ENCODE measurements around the gene DHRS12.

DNA sequence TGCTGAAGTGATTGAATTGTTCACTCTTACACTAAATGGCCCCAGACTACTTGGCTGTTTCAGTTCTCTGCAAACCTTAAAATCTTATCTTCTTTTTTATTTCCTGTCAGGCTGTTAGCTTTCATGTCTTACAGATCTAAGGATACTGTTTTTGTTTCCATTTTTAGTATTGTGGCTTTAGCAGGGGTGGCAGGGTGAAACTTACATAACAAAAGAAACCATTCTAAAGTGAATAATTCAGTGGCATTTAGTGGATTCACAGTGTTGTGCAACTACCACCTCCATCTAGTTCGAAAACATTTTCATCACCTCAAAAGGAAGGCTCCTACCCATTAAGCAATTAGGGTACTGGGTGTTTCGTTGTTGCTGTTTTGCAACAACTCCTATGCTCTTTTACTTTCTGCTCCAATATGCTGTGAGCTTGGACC, 21.2 kb upstream of the DHRS12 start:
- TF ChIP-seq CTCF (IDR thresholded peaks at IDR 0.05) (no peak), POLR2A (IDR thresholded peaks at IDR 0.05) (no peak)

Measured in testis (tissue), 2 donors.